ENCODE results near the gene CDK6. TPM values are rescaled to one million over a fixed set of nuclear protein-coding genes. Genes with fewer than 3 reads are reported as not detected.

Gene CDK6
- total RNA-seq, 1 experiment from 2014 or later = 124 TPM

- H3K27ac Mint-ChIP-seq (ENCODE audit: low read depth, unreplicated experiment) = no peak overlapping the region
- peaks cover 49% of the 10 kb centered on the region for H3K4me1 Mint-ChIP-seq (ENCODE audit: insufficient read depth, unreplicated experiment)
- POLR2A ChIA-PET = no interaction called here
- BruUV-seq (replicated peaks) = no TSS peak
- H3K4me3 Mint-ChIP-seq (ENCODE audit: unreplicated experiment) = no peak overlapping the region
- intact Hi-C loops (cut with micrococcal nuclease) = no loop called here
- TF ChIP-seq CTCF (IDR thresholded peaks at IDR 0.05; ENCODE audit: unreplicated experiment) = no peak
- H3K9me3 Mint-ChIP-seq (ENCODE audit: unreplicated experiment) = no peaks in the 10 kb centered on the region
- no peaks in the 10 kb centered on the region for H3K27me3 Mint-ChIP-seq (ENCODE audit: insufficient read depth, unreplicated experiment)
- CTCF ChIA-PET = no interaction called here
- no peak for DNase-seq (ENCODE audit: unreplicated experiment)
- H3K36me3 Mint-ChIP-seq (ENCODE audit: insufficient read depth, unreplicated experiment) = peaks cover 33% of the 10 kb centered on the region
Observed at GRCh38 chr7:92735707-92736106, 100.7 kb downstream of the CDK6 start.

GRCh38 chr7:92732316-92733036, 103.9 kb downstream of the CDK6 start:
- DNase-seq (ENCODE audit: unreplicated experiment) = no peak
- ChIA-PET POLR2A (interaction anchor here (0.6 to 1.7 kb wide), 7 partner anchors 8 to 99 kb away, joined by 3 to 7 read pairs (median 4); no protein-coding TSS in a partner anchor), CTCF (no interaction called here)
- no peaks in the 10 kb centered on the region for H3K27me3 Mint-ChIP-seq (ENCODE audit: insufficient read depth, unreplicated experiment)
- H3K36me3 Mint-ChIP-seq (ENCODE audit: insufficient read depth, unreplicated experiment) = peaks cover 23% of the 10 kb centered on the region
- H3K9me3 Mint-ChIP-seq (ENCODE audit: unreplicated experiment) = no peaks in the 10 kb centered on the region
- no peak overlapping the region for H3K4me3 Mint-ChIP-seq (ENCODE audit: unreplicated experiment)
- H3K4me1 Mint-ChIP-seq (ENCODE audit: insufficient read depth, unreplicated experiment) = peaks cover 45% of the 10 kb centered on the region
- intact Hi-C loops (cut with micrococcal nuclease) = no loop called here
- H3K27ac Mint-ChIP-seq (ENCODE audit: low read depth, unreplicated experiment) = no peak overlapping the region
- no TSS peak for BruUV-seq (replicated peaks)
- TF ChIP-seq CTCF (IDR thresholded peaks at IDR 0.05; ENCODE audit: unreplicated experiment) = no peak

GRCh38 chr7:92731335-92732063, 104.9 kb downstream of the CDK6 start:
- DNase-seq (ENCODE audit: unreplicated experiment) = peak; percentile 54
- Mint-ChIP-seq H3K27me3 (ENCODE audit: insufficient read depth, unreplicated experiment) (no peaks in the 10 kb centered on the region), H3K4me3 (ENCODE audit: unreplicated experiment) (no peak overlapping the region), H3K4me1 (ENCODE audit: insufficient read depth, unreplicated experiment) (peaks cover 41% of the 10 kb centered on the region), H3K27ac (ENCODE audit: low read depth, unreplicated experiment) (no peak overlapping the region), H3K9me3 (ENCODE audit: unreplicated experiment) (no peaks in the 10 kb centered on the region), H3K36me3 (ENCODE audit: insufficient read depth, unreplicated experiment) (peaks cover 17% of the 10 kb centered on the region)
- ChIA-PET POLR2A (interaction anchor here (0.8 to 1.7 kb wide), 6 partner anchors 9 to 78 kb away, joined by 3 to 7 read pairs (median 5); no protein-coding TSS in a partner anchor), CTCF (interaction anchor here (0.8 kb wide), 1 partner anchor 32 kb away, joined by 4 read pairs; no protein-coding TSS in a partner anchor)
- BruUV-seq (replicated peaks) = no TSS peak
- intact Hi-C loops (cut with micrococcal nuclease) = no loop called here
- no peak for TF ChIP-seq CTCF (IDR thresholded peaks at IDR 0.05; ENCODE audit: unreplicated experiment)

- DNase-seq (ENCODE audit: unreplicated experiment) = peak; percentile 23
- TF ChIP-seq CTCF (IDR thresholded peaks at IDR 0.05; ENCODE audit: unreplicated experiment) = no peak
- CTCF ChIA-PET = interaction anchor here (0.8 kb wide), 1 partner anchor 31 kb away, joined by 4 read pairs; no protein-coding TSS in a partner anchor
- no peak overlapping the region for H3K27ac Mint-ChIP-seq (ENCODE audit: low read depth, unreplicated experiment)
- H3K36me3 Mint-ChIP-seq (ENCODE audit: insufficient read depth, unreplicated experiment) = peaks cover 13% of the 10 kb centered on the region
- no peaks in the 10 kb centered on the region for H3K27me3 Mint-ChIP-seq (ENCODE audit: insufficient read depth, unreplicated experiment)
- no peak overlapping the region for H3K4me3 Mint-ChIP-seq (ENCODE audit: unreplicated experiment)
- no peaks in the 10 kb centered on the region for H3K9me3 Mint-ChIP-seq (ENCODE audit: unreplicated experiment)
- no TSS peak for BruUV-seq (replicated peaks)
- intact Hi-C loops (cut with micrococcal nuclease) = no loop called here
- POLR2A ChIA-PET = interaction anchor here (0.8 to 1.5 kb wide), 5 partner anchors 9 to 79 kb away, joined by 3 to 6 read pairs (median 5); no protein-coding TSS in a partner anchor
- peaks cover 36% of the 10 kb centered on the region for H3K4me1 Mint-ChIP-seq (ENCODE audit: insufficient read depth, unreplicated experiment)
Observed at GRCh38 chr7:92730808-92731207, 105.6 kb downstream of the CDK6 start.
